HG03039 (cell line): ENCODE measurements around the gene MBD5.

ENCODE experiments used
- ATAC-seq: cut with Tn5 transposase; IDR thresholded peaks from one replicate; pipeline ENCODE4 v1.9.1; 2021; ENCODE audit warnings: mild to moderate bottlenecking, moderate library complexity; ENCODE audit not compliant: unreplicated experiment

The MBD5 gene

DNA sequence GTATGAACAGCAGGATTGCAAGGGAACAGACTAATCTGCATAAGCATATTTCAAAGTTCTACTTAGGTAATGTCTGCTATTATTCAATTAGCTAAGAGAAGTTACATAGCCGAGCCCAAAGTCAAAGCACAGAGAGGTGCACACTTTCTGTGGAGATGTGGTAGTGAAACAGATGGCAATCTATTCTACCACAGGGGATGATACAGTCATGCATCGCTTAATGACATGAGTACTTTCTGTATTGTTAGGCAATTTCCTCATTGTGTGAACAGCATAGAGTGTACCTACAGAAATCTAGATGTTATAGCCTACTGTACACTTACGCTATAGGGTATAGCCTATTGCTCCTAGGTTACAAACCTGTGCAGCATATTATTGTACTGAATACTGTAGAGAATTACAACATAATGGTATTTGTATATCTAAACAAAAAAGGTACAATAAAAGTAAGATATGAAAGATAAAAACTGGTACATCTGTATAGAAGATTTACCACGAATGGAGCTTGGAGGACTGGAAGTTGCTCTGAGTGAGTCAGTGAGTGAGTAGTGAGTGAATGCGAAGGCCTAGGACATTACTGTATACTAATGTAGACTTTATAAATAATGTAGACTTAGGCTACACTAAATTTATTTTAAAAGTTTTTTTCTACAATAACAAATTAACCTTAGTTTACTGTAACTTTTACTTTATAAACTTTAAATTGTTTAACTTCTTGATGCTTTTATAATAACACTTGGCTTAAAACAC, 197.6 kb downstream of the MBD5 start:
- ATAC-seq, result no peak

DNA sequence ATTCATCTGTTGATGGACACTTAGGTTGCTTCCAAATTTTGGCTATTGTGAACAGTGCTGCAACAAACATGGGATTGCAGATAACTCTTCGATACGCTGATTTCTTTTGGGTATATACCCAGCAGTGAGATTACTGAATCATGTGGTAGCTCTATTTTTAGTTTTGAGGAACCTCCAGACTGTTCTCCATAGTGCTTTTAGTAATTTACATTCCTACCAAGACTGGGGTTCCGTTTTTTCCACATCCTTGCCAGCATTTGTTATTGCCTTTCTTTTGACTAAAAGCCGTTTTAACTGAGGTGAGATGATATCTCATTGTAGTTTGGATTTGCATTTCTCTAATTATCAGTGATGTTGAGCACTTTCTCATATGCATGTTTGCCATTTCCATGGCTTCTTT, 200.3 kb downstream of the MBD5 start:
- no peak for ATAC-seq

DNA sequence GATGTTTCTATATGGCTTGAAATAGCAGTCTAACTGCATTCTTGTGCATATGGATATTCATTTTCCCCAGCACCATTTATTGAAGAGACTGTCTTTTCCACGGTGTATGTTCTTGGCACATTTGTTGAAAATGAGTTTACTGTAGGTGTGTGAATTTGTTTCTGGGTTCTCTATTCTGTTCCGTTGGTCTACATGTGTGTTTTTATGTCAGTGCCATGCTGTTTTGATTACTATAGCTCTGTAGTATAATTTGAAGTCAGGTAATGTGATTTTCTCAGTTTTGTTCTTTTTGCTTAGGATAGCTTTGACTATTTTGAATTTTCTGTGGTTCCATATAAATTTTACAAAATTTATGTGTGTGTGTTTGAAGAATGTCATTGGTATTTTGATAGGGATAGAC, 201.0 kb downstream of the MBD5 start:
- ATAC-seq, result no peak

DNA sequence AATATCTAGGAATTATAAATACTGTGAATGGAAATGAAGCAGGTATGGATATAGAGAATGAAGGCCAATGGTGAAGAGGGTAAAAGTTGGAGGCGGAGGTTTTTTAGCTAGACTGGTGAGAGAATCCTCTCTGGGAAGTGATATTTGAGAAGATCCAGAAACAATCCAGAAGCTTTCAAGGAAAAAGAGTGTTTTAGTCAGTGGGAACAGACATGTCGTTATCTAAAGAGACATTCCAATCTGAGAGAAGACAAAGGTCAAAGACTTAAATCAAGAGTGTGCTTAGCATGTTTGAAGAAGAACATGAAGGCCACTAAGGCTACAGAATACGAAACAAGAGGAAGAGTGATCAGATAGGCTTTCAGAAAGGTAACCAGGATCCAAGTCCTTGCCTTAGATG, 211.0 kb downstream of the MBD5 start:
- no peak for ATAC-seq

DNA sequence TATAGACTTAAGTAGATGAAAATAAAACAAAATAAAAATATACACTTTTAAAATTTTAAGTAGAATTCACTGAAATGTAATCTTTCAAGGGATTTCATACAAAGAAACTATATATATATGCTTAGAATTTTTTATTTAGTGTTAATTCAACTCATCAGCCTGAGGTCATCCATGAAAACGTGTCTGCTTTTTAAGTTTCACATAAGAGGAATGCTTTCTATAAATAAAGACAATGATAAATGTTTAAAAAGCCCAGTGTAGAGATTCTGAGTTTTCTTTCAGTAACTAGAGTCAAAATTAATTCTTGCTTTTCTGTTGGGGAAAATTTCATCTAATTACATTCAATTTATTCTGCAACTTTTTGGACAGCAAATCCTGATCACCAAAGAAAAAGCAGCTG, 213.3 kb downstream of the MBD5 start:
- no peak for ATAC-seq

DNA sequence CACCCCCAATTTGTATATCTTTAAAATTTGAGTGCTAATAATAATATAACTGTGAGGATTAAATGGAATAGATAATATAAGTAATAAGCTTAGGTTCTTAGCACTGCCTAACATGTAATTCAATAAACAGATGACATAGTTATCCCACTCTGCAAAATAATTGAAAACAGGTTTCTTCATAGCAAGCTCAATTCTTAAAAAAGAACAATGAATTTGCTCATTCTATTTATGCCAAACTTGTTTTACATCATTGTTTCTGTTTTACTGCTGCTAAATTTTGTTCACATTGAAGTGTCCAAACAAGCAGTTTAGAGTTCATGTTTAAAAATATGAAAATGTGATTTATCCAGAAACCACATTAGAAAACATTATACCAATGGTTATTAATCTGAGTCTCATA, 217.0 kb downstream of the MBD5 start:
- no peak for ATAC-seq

DNA sequence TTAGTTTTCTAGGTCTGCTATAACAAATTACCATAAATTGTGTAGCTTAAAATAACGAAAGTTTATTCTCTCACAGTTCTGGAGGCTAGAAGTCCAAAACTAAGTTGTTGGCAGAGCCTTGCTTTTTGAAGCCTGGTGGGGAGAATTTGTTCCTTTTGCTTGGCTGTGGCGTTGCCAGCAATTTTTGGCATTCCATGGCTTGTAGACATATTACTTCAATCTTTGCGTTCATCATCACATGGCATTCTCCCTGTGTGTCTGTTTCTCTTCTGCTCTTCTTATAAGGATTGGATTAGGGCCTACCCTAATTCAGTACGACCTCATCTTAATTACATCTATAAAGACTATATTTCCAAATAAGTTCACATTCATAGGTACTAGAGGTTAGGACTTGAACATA, 217.7 kb downstream of the MBD5 start:
- no peak for ATAC-seq

DNA sequence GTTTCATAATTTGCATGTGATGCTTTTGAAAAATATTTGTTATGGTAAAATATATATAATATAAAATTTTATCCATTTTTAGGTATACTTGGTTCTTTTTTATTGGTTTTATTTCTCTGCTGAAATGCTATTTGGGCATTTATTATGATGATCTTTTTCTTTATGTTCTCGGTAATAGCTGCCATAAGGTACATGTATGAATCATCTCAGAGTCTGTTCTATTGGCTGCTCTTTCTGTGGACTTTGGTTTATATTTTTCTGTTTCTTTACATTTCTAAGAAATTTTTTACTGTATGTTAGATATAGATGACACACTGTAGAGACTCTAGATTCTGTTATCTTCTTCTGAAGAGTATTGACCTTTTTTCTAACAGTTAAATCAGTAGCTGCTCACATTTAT, 219.9 kb downstream of the MBD5 start:
- ATAC-seq, result no peak

DNA sequence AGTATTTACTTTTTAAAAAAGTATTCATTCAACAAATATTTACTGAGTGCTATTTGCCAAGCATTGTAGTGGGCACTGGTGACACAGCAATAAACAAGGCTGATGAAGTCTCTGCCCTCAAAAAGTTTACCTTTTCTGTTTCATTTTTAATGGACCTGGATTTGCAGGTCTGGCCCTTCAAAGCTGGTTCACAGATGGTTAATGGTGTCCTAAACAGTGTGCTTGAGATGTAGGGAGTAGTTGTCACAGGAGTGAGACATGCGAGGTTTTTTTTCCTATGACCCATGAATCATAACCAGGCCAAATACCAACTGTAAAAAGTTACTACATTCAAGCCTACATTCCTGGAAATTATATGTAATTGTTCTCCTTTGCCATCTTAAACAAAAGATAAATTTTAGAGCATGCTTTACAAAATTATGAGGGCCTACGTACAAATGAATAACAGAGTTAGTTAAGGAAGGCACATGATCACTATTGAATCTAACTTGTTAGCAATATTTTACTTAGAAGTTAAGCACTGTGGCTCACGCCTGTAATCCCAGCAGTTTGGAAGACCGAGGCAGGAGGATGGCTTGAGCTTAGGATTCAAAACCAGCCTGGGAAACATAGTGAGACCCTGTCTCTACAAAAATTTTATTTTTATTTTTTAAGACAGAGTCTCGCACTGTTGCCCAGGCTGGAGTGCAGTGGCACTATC, 223.9 kb downstream of the MBD5 start:
- no peak for ATAC-seq

DNA sequence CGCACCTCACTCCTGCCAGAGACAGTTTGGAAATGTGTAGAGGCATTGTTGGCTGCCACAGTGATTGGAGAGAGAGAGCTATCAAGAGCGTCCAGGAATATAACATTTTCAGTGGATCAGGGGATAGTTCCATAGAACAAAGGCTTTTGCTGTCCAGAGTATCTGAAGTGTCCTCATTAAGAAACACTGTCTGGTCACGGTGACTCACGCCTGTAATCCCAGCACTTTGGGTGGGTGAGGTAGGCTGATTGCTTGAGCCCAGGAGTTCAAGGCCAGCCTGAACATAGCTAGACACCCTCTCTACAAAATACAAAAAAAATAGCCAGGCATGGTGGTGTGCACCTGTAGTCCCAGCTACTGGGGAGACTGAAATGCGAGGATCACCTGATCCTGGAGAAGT, 231.1 kb downstream of the MBD5 start:
- no peak for ATAC-seq

DNA sequence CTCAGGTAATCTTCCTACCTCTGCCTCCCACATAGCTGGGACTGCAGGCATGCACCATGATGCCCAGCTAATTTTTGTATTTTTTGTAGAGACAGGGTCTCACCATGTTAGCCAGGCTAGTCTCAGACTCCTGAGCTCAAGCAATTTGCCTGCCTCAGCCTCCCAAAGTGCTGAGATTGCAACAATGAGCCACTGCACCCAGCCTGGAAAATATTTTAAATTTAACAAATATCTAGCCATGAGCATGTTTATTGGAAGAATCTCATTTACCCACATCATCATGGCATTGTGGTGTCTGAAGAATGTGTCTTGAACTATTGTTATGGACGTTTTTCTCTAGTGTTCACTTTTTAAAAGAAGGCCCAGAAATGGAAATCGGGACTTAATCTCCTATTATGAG, 231.8 kb downstream of the MBD5 start:
- ATAC-seq, result no peak

DNA sequence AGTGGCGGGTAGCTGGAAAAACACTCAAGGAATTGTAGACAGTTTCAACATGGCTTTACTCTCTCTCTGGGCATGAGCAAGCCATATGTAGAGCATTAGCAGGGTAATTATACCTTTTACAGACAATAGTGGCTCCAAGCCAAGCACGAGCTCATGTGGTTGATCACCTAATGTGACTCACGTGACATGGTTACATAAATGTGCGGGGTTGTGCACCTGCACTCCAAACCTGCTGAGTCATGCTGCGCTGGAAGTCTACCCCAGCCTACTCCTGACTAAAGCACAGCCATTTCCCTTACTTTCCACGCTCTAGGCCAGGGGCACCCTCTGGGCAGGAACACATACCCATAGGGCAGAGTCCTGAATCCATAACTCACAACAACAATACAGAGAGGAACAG, 232.8 kb downstream of the MBD5 start:
- ATAC-seq, result no peak

DNA sequence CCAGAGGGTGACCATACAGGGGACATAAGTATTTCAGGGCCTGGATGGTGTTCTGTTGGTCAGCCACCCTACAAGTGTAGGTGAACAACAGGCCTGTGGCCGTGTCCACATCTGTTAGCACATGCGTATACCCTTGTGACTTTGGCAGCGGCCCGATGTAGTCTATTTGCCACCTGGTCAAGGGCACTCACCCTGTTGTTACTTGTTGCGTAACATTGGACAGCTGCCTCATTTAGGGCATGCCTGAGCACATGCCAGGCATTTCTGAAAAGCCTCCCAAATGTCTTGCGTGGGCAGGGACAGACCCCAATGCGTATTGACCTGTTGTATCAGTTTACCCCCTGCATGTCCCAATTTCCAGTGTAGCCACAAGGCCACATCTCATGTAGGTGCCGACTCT, 235.0 kb downstream of the MBD5 start:
- ATAC-seq, result no peak

DNA sequence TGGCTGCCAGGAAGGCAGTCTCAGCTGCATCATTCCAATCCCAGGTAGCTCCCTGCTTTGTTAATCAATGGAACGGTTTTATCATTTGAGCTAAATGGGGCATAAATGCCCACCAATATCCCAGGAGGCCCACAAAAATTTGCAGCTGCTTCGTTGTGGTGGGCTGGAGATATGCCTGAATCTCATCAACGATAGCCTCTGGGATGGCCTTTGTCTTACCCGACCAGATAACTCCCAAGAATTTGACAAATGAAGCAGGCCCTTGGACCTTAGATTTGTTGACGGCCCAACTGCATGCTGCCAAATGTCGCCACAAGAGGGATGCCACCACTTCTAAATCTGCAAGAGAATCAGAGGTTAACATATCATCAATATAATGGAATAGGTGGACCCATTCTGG, 236.4 kb downstream of the MBD5 start:
- ATAC-seq, result no peak

DNA sequence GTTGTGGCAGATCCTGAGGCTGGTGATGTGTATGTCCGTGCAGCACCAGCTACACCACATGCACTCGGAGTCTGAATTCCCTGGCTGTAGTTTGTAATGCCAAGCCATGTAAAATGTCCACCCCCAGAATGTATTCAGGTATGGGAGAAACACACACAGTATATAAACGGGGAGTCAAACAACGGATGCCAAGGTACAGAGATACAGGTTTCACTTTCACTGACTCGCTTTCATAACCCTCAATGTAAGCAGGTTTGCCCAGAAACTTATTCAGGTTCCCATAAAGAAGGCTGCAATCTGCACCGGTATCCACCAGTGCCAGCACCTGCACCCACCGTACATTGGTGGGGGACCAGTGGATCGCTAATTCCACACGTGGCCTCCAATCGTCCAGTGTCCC, 237.2 kb downstream of the MBD5 start:
- ATAC-seq, result no peak

DNA sequence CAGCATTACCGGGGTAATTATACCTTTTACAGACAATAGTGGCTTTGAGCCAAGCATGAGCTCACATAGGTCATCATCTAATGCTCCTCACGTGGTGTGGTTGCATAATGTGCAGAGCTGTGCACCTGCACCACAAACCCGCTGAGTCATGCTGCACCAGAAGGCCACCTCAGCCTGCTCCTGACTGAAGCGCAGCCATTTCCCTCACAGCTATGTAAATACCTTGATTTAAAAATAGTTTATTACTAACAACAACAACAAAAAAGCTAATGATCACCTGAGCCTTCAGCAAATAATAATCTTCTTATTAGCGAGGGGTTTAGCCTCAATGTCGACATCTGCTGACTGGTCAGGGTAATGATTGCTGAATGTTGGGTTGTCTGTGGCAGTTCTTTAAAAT, 238.8 kb downstream of the MBD5 start:
- ATAC-seq, result no peak

DNA sequence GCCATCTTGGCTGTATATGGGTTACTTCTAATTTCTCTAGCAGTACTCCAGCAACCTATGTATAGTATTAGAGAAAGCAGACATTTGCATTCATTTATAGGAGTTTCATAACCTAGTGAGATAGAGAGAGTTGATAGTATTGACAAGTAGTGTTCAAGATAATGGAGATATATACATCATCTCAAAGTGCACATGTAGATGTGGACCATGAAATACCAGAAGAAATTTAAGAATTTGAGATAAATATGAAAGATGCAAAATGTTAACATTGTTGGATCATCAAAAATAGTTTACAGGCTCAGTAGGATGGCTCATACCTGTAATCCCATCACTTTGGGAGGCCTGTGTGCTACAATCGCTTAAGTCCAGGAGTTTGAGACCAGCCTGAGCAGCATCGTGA, 243.0 kb downstream of the MBD5 start:
- ATAC-seq, result no peak

DNA sequence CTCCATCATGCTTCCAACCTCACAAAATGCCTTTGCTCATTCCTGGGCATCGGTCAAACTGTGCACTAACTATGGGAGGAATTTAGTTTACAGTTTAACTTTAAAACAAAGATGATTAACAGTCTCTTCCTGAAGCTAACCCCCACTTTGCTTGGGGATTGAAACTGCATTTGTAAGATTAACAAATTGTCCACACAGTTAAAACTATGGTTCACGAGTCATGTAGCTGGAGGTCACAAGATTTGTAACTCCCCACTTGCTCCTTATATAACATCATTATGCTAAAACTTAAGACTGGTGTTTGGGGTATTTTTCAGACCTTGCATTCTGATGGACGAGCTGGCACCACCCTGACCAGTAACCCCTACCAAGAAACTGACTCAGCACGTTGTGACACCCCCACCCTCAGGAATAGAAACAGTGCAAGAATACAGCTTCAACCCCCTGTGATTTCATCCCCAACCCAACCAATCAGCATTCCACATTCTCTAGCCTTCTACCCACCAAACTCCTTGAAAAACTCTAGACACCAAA, 252.3 kb downstream of the MBD5 start:
- no peak for ATAC-seq

DNA sequence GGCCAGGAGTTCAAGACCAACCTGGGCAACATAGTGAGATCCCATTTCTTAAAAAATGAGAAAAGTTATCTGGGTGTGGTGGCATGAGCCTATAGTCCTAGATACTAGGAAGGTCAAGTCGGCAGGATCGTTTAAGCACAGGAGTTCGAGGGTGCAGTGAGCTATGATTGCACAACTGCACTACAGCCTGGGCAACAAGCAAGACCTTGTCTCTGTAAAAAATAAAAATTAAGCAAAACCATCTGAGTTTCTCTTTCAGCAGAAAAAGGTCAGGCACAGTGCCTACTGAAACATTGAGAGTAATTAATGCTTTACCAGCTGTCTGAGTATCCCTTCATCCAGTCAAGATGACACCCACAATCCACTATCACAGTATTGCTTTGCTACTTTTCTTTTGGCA, 258.3 kb downstream of the MBD5 start:
- no peak for ATAC-seq

DNA sequence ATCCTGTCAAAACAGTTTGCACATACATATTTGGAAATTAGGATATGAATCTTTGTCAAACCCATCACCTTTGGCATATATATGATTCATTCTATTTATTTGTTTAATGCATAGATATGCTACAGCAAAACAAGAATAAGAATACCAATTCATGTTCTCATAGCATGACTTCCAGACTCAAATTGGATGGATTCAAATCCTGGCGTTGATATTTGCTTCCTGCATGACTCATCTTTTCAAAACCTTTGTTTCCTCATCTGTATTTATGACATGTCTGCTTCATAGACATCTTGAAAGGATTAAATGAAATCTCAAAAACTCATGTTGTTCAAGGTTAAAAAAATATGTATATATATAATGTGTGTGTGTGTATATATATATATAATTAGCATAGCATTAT, 261.3 kb downstream of the MBD5 start:
- ATAC-seq, result no peak

DNA sequence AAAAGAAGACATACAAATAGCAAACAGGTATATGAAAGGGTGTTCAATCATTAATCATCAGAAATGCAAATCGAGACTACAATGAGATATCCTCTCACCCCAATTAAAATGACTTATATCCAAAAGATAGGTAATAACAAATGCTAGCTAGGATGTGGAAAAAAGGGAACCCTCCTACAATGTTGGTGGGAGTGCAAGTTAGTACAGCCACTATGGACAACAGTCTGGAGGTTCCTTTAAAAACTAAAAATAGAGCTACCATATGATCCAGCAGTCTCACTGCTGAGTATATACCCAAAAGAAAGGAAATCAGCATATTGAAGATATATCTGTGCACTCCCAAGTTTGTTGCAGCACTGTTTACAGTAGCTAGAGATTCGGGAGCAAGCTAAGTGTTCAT, 271.5 kb downstream of the MBD5 start:
- ATAC-seq, result no peak

DNA sequence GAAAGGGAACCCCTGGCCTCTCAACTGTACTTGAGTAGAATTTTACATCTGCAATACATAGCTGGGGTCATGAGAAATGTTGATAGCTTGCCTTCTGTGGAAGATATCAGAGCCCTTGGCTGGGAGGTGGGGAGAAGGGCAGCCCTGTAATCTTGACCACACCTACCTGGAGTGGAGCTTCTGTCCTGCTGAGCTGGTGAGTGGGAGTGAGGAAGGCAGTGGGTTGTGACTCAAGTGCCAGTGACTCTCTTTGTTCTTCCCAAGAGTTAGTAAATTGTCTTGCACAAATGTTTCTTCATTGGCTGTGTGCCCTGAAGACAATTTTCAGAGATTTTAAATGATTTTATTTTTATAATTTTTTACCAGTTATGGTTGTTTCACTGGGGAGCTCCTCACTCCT, 277.3 kb downstream of the MBD5 start:
- no peak for ATAC-seq

DNA sequence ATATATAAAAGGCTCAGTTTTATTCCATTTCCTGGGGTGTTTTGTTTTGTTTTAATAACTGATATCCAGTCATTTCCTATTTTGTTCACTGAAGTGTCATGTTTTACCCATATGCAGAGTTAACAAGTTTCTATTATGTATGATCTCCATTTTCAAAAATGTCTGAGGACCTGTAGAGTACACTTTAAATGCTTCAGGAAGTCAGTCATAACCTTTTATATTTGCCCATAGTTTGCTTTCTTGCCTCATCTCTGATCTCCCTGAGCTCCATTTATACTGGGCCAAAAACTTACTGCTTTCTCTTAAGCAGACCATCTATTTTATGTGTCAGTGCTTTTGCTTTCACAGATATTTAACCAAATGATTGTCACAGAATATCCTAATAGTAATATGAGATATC, 278.7 kb downstream of the MBD5 start:
- ATAC-seq, result no peak
